K562 (cell line): ENCODE data around the gene ATP5PB. TPM values are rescaled to one million over a fixed set of nuclear protein-coding genes. Genes with fewer than 3 reads are reported as not detected.
A peak's percentile ranks its signal among the peaks of the same experiment; 100 is the strongest.

ENCODE experiments used
- CREB3L1 ChIP-seq: fragments of 450-650 bp; IDR thresholded peaks from 2 replicates; pipeline ENCODE4 v1.6.1; 2014; ENCODE audit warnings: low read depth, mild to moderate bottlenecking, moderate library complexity, borderline replicate concordance
- DDX20 ChIP-seq: fragments of 450-650 bp; IDR thresholded peaks from 2 replicates; pipeline ENCODE4 v1.6.1; 2016; ENCODE audit warnings: missing genetic modification characterization, low read depth, mild to moderate bottlenecking, missing compliant biosample characterization, moderate library complexity
- DLX4 ChIP-seq: fragments of 250-450 bp; sonication (Bioruptor Pico); IDR thresholded peaks from 2 replicates; pipeline ENCODE4 v1.6.1; 2021; ENCODE audit warnings: mild to moderate bottlenecking
- FOXA1 ChIP-seq: fragments of 450-650 bp; IDR thresholded peaks from 2 replicates; pipeline ENCODE4 v1.6.1; 2016; ENCODE audit warnings: mild to moderate bottlenecking, borderline replicate concordance
- FOXP1 ChIP-seq: sonication (generic); formaldehyde crosslinking; IDR thresholded peaks from 2 replicates; pipeline ENCODE4 v1.8.0; 2022; ENCODE audit warnings: mild to moderate bottlenecking, missing genetic modification reagents
- HIVEP1 ChIP-seq: fragments of 250-450 bp; sonication (Bioruptor Pico); IDR thresholded peaks from 2 replicates; pipeline ENCODE4 v1.4.0; 2020; ENCODE audit warnings: mild to moderate bottlenecking
- MBD2 ChIP-seq: sonication (generic); IDR thresholded peaks from 2 replicates; pipeline ENCODE4 v1.6.1; 2016; ENCODE audit warnings: low read depth, borderline replicate concordance
- NR1H2 ChIP-seq: sonication (generic); formaldehyde crosslinking; IDR thresholded peaks from 2 replicates; pipeline ENCODE4 v1.4.0; 2020; ENCODE audit warnings: mild to moderate bottlenecking, missing genetic modification reagents
- PML ChIP-seq: IDR thresholded peaks from 2 replicates; pipeline ENCODE4 v1.6.1; 2012; ENCODE audit warnings: low read length, inconsistent platforms
- RFX1 ChIP-seq: fragments of 450-650 bp; IDR thresholded peaks from 2 replicates; pipeline ENCODE4 v1.6.1; 2016; ENCODE audit warnings: mild to moderate bottlenecking, moderate library complexity
- SMARCE1 ChIP-seq: fragments of 450-650 bp; IDR thresholded peaks from 2 replicates; pipeline ENCODE4 v1.7.1; 2016; ENCODE audit warnings: mild to moderate bottlenecking
- TAF9B ChIP-seq: fragments of 450-650 bp; IDR thresholded peaks from 2 replicates; pipeline ENCODE4 v1.6.1; 2018; ENCODE audit warnings: mild to moderate bottlenecking; ENCODE audit not compliant: partially characterized antibody
- TBP ChIP-seq: optimal IDR thresholded peaks from 2 replicates; pipeline ENCODE3; 2011; ENCODE audit warnings: low read depth, low read length, improper control_type of control experiment
- TCF7L2 ChIP-seq: fragments of 150-350 bp; IDR thresholded peaks from 2 replicates; pipeline ENCODE4 v1.6.1; 2016; ENCODE audit warnings: low read depth, mild to moderate bottlenecking, low read length, moderate library complexity
- WHSC1 ChIP-seq: IDR thresholded peaks from one replicate; pipeline ENCODE4 v1.6.1; 2012; ENCODE audit warnings: low read length, control low read depth, inconsistent platforms
- ZBTB40 ChIP-seq, 2 experiments: fragments of 450-650 bp in 1 of 2; sonication (generic) in 1 of 2; formaldehyde crosslinking in 1 of 2; IDR thresholded peaks; 2 replicates each; pipeline versions ENCODE4 v1.7.1 to v1.9.0; 2016 to 2022; ENCODE audit warnings: inconsistent platforms in 1 of 2, mild to moderate bottlenecking in 1 of 2, missing genetic modification reagents in 1 of 2
- ZNF143 ChIP-seq: sonication (generic); formaldehyde crosslinking; IDR thresholded peaks from 2 replicates; pipeline ENCODE4 v1.9.0; 2022; ENCODE audit warnings: mild to moderate bottlenecking, missing genetic modification reagents
- ZZZ3 ChIP-seq: fragments of 450-650 bp; IDR thresholded peaks from 2 replicates; pipeline ENCODE4 v1.6.1; 2016; ENCODE audit warnings: antibody characterized with exemption, mild to moderate bottlenecking, moderate library complexity
- polyA plus RNA-seq, 8 experiments: library from polyadenylated mRNA; depleted of rRNA in 4 of 8; stranded (reverse) in 5 of 8; unstranded in 3 of 8; fragments of >200 nt; fragmentation: Nextera tagmentation in 2 of 8; fragmentation: Illumina TruSeq in 1 of 8; extraction: Ambion mirVana in 2 of 8; extraction: Trizol in 1 of 8; gene quantifications; 2 replicates each; pipeline versions ENCODE4 v1.2.1 to v1.2.3, GENCODE V29; 2011 to 2014; ENCODE audit warnings: inconsistent platforms in 1 of 8, missing spikeins in 1 of 8
- total RNA-seq, 7 experiments: library from RNA; depleted of rRNA in 6 of 7; stranded (reverse); fragments of >200 nt in 6 of 7; fragmentation: Illumina TruSeq in 2 of 7; extraction: Trizol in 2 of 7; gene quantifications; 2 replicates each; pipeline versions ENCODE4 v1.2.1 to v1.2.3, GENCODE V29; 2011 to 2021; ENCODE audit warnings: low replicate concordance in 1 of 7

ATP5PB gene
- total and polyA plus RNA-seq, 9 of the 15 experiments (the other 6 are each of a cell fraction or from before 2014, with no cell fraction given): 651 to 2,735 (median 1,061) TPM

- TF ChIP-seq FOXP1 (CRISPR knock-in tag) (no peak), RFX1 (no peak), NR1H2 (CRISPR knock-in tag) (no peak), CREB3L1 (no peak), ZZZ3 (no peak), TAF9B (no peak), FOXA1 (no peak), ZBTB40 (IDR thresholded peaks at IDR 0.05) (peak; percentile 31; the same call in 1 of the 2 replicates), ZBTB40 (CRISPR knock-in tag; IDR thresholded peaks at IDR 0.05) (no peak), ZNF143 (no peak), TBP (no peak), DDX20 (tag) (peak; percentile 83), HIVEP1 (CRISPR knock-in tag) (peak; percentile 83), PML (no peak), MBD2 (no peak), WHSC1 (no peak), DLX4 (CRISPR knock-in tag) (no peak), TCF7L2 (no peak), SMARCE1 (peak; percentile 63; the same call in 1 of the 2 replicates)
These were observed 54.4 kb downstream of the ATP5PB start, which contains the start of the genes ADORA3 and TMIGD3 (continued) for GRCh38 chr1:111503585-111504060.
